DND-41 (cell line): ENCODE data around the gene HOXD12.

ENCODE experiments used
- ATAC-seq: fragments of 200-7000 bp; cut with Tn5 transposase; 3 replicates; pipeline ENCODE4 v1.9.1; 2021; ENCODE audit warnings: low read depth; ENCODE audit not compliant: insufficient read depth
- DNase-seq: peaks from one replicate; pipeline ENCODE4 v3.0.0-alpha.2; 2020
- H2AFZ ChIP-seq: 2 replicates; pipeline ENCODE4 v1.6.0; 2012; ENCODE audit warnings: low read depth, low read length
- H3K27ac ChIP-seq: 2 replicates; pipeline ENCODE4 v1.5.1; 2012; ENCODE audit warnings: low read length, inconsistent platforms
- H3K27me3 ChIP-seq: fragments of 200-600 bp; sonication (generic); 2 replicates; pipeline ENCODE4 v1.6.0; 2012; ENCODE audit warnings: low read length, mild to moderate bottlenecking, inconsistent platforms; ENCODE audit not compliant: insufficient read depth, poor library complexity
- H3K36me3 ChIP-seq: 2 replicates; pipeline ENCODE4 v1.5.1; 2012; ENCODE audit warnings: low read length, inconsistent platforms; ENCODE audit not compliant: insufficient read depth
- H3K4me1 ChIP-seq: 2 replicates; pipeline ENCODE4 v1.5.1; 2012; ENCODE audit warnings: mild to moderate bottlenecking, low read length; ENCODE audit not compliant: insufficient read depth
- H3K4me2 ChIP-seq: 2 replicates; pipeline ENCODE4 v1.6.0; 2012; ENCODE audit warnings: mild to moderate bottlenecking, moderate library complexity, low read length, inconsistent platforms; ENCODE audit not compliant: insufficient read depth
- H3K4me3 ChIP-seq, 2 experiments: fragments of 200-600 bp in 1 of 2; shearing (Covaris generic) in 1 of 2; 2 replicates each; pipeline ENCODE4 v1.5.1; 2012 to 2016; ENCODE audit warnings: inconsistent platforms in 2 of 2, low read length in 2 of 2, mild to moderate bottlenecking in 2 of 2, low read depth in 1 of 2, moderate library complexity in 1 of 2
- H3K79me2 ChIP-seq: 2 replicates; pipeline ENCODE4 v1.6.0; 2012; ENCODE audit warnings: low read length, inconsistent platforms; ENCODE audit not compliant: insufficient read depth
- H3K9ac ChIP-seq: 2 replicates; pipeline ENCODE4 v1.6.0; 2012; ENCODE audit warnings: low read depth, mild to moderate bottlenecking, inconsistent platforms, low read length, moderate library complexity
- H3K9me3 ChIP-seq: 2 replicates; pipeline ENCODE4 v1.5.1; 2012; ENCODE audit warnings: low read length, moderate library complexity, mild to moderate bottlenecking, inconsistent platforms; ENCODE audit not compliant: insufficient read depth, severe bottlenecking
- H4K20me1 ChIP-seq: 2 replicates; pipeline ENCODE4 v1.6.0; 2012; ENCODE audit warnings: low read length; ENCODE audit not compliant: insufficient read depth
- EZH2 ChIP-seq: IDR thresholded peaks from 3 replicates; pipeline ENCODE4 v1.6.1; 2012; ENCODE audit warnings: borderline replicate concordance, low read depth, mild to moderate bottlenecking, moderate library complexity, low read length, inconsistent platforms; ENCODE audit not compliant: severe bottlenecking
- TF ChIP-seq, protein P1 (sequence below): IDR thresholded peaks from 2 replicates; pipeline ENCODE4 v1.5.1; 2012; ENCODE audit warnings: borderline replicate concordance, low read length, moderate library complexity, mild to moderate bottlenecking; ENCODE audit not compliant: poor library complexity, severe bottlenecking; ENCODE audit errors: extremely low read depth

The HOXD12 gene

DNA sequence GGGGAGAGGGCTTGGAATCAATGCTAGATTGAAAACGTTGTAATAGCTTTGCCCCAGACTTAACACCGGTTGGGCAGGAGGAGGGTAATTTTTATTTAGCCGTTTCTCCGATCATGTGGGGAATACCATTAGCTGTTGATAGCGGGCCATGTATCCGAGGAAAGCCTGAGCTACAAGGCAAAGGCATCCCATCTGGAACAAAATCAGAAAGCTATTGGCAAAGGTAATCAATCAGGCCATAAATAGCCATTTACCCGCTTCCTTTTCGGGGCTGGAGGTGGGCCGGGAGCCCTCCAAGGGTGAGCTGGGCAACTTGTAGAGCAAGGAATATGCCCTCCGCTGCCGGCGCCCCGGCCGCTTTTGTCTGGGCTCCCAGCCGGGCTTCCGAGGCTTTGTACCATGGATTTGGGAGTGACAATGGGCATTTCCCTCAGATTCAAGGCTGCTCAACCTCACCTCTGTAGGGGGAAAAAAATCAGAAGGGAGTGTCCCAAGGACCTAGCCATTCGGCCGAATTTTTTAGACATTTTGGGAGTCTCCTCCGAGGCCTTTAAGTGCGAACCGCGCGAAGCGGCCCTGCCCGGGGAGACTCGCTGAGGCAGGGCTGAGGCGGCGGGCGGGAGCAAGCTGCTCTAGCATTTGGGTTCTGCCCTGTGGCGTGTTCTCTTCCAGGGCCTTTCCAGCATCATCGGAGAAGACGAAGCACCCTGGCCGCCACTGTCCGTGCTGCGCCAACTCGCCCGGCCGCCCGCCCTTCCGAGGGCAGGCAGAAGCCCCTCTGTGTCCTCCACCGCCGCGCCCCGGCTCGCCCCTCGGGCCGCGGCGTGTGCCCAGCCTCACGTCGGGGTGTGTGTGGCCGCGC lies 21.8 kb downstream of the HOXD12 start:
- no peak for ATAC-seq
- H3K4me1 ChIP-seq: no peaks in the 10 kb centered on the region
- no peaks in the 10 kb centered on the region for H4K20me1 ChIP-seq
- H3K27me3 ChIP-seq: no peaks in the 10 kb centered on the region
- H3K36me3 ChIP-seq: no peaks in the 10 kb centered on the region
- H2AFZ ChIP-seq: no peak overlapping the region
- no peak overlapping the region for H3K27ac ChIP-seq
- no peak for DNase-seq
- TF ChIP-seq EZH2: no peak
- TF ChIP-seq, protein P1, sequence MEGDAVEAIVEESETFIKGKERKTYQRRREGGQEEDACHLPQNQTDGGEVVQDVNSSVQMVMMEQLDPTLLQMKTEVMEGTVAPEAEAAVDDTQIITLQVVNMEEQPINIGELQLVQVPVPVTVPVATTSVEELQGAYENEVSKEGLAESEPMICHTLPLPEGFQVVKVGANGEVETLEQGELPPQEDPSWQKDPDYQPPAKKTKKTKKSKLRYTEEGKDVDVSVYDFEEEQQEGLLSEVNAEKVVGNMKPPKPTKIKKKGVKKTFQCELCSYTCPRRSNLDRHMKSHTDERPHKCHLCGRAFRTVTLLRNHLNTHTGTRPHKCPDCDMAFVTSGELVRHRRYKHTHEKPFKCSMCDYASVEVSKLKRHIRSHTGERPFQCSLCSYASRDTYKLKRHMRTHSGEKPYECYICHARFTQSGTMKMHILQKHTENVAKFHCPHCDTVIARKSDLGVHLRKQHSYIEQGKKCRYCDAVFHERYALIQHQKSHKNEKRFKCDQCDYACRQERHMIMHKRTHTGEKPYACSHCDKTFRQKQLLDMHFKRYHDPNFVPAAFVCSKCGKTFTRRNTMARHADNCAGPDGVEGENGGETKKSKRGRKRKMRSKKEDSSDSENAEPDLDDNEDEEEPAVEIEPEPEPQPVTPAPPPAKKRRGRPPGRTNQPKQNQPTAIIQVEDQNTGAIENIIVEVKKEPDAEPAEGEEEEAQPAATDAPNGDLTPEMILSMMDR: no peak
- H3K79me2 ChIP-seq: no peaks in the 10 kb centered on the region
- H3K9ac ChIP-seq: no peak overlapping the region
- no peak overlapping the region for H3K4me3 ChIP-seq
- no peak overlapping the region for H3K4me2 ChIP-seq
- no peaks in the 10 kb centered on the region for H3K9me3 ChIP-seq

DNA sequence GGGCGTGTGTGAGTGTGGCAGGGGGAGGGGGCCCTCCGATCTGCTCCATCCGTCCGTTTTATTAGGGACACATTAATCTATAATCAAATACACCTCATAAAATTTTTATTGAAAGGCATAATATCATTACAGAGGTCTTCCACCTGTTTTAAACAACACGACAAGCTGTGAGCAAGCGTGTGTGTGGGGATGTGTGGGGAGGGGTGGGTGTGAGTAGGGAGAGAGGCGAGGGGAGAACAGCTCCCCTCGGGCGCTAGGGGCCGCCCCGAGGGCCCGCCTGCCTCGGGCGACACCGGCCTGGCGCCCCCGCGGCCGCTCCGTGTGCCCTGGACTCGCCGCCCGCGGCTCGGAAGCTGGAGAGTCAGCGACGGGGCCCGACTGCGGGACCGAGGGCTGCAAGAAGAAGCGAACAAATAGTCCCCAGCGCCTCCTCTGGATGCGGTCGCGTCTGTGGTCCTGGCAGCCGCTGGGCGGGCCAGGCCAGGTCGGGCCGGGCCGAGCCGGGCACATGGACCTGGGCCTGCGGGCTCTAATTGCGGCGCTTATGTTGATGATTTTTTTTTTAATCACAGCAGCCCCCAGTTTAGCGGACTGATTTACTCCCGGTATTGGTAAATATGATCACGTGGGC lies 22.6 kb downstream of the HOXD12 start:
- H3K4me3 ChIP-seq: no peak overlapping the region
- no peaks in the 10 kb centered on the region for H3K79me2 ChIP-seq
- no peak overlapping the region for H2AFZ ChIP-seq
- peaks cover 1% of the 10 kb centered on the region; the same call in 1 of the 2 replicates for H3K4me1 ChIP-seq
- H3K27ac ChIP-seq: no peak overlapping the region
- no peak for DNase-seq
- ATAC-seq: no peak
- no peak overlapping the region for H3K9ac ChIP-seq
- no peak for TF ChIP-seq EZH2
- TF ChIP-seq, protein P1: no peak
- no peaks in the 10 kb centered on the region for H3K9me3 ChIP-seq
- H4K20me1 ChIP-seq: no peaks in the 10 kb centered on the region
- no peaks in the 10 kb centered on the region for H3K27me3 ChIP-seq
- H3K4me2 ChIP-seq: no peak overlapping the region
- no peaks in the 10 kb centered on the region for H3K36me3 ChIP-seq

DNA sequence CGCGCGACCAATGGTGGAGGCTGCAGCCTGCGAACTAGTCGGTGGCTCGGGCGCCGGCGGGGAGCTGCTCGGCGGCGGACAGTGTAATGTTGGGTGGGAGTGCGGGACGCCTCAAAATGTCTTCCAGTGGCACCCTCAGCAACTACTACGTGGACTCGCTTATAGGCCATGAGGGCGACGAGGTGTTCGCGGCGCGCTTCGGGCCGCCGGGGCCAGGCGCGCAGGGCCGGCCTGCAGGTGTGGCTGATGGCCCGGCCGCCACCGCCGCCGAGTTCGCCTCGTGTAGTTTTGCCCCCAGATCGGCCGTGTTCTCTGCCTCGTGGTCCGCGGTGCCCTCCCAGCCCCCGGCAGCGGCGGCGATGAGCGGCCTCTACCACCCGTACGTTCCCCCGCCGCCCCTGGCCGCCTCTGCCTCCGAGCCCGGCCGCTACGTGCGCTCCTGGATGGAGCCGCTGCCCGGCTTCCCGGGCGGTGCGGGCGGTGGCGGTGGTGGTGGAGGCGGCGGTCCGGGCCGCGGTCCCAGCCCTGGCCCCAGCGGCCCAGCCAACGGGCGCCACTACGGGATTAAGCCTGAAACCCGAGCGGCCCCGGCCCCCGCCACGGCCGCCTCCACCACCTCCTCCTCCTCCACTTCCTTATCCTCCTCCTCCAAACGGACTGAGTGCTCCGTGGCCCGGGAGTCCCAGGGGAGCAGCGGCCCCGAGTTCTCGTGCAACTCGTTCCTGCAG lies 23.3 kb downstream of the HOXD12 start, which contains the start of gene HOXD9:
Gene HOXD9, plus strand, starts transcription at position 37 of the 728 bp plus-strand sequence. Its CDS starts 50 bp downstream, at position 87.
- no peaks in the 10 kb centered on the region for H3K27me3 ChIP-seq
- no peak for TF ChIP-seq EZH2
- TF ChIP-seq, protein P1: no peak
- no peak within 1 kb of the TSS for H3K9ac ChIP-seq
- H4K20me1 ChIP-seq: no peaks in the 10 kb centered on the region
- peaks cover 4% of the 10 kb centered on the region; the same call in 1 of the 2 replicates for H3K4me1 ChIP-seq
- no peak within 1 kb of the TSS for H2AFZ ChIP-seq
- H3K4me2 ChIP-seq: no peak within 1 kb of the TSS
- ATAC-seq: no peak
- DNase-seq: no peak
- no peak within 1 kb of the TSS for H3K4me3 ChIP-seq
- H3K9me3 ChIP-seq: no peaks in the 10 kb centered on the region
- no peaks in the 10 kb centered on the region for H3K79me2 ChIP-seq
- no peaks in the 10 kb centered on the region for H3K36me3 ChIP-seq
- no peak within 1 kb of the TSS for H3K27ac ChIP-seq
